ENCODE data around the gene ACP3. TPM values are rescaled to one million over a fixed set of nuclear protein-coding genes. Genes with fewer than 3 reads are reported as not detected.

The ACP3 gene
- total RNA-seq, 1 experiment from 2014 or later, result 4.0 TPM

GRCh38 chr3:132406587-132406986, 89.4 kb downstream of the ACP3 start:
- DNase-seq (ENCODE audit: low spot score), result no peak

DNA sequence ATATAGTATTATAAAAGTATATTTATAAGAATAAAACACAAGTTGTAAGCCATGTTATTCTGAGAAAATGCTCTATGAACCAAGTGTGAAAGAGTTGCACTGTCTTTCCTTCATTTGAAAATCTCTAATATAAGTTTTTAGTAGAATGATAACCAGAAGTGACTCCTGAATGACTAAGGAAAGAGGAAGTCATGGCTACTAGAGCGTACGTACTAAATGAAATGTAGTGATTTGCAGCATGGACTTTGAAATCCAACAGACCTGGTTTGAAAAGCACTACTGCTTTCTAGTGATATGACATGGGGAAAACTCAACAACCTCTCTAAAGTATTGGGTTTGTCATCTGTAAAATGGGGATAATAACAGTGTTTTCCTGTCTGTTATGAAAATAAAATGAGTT, 89.8 kb downstream of the ACP3 start:
- no peak for DNase-seq (ENCODE audit: low spot score)

Other genes with a start within 250 kb of the ACP3 start
- 12.8 TPM in 2 replicates for gene DNAJC13, start 100.1 kb downstream of the ACP3 start, total RNA-seq (2014; rRNA removed; shearing (Covaris generic))